D341Med (cell line): ENCODE measurements around the gene COMMD3.

Source experiments
- DNase-seq: peaks from one replicate; pipeline ENCODE4 v3.0.0; 2012; ENCODE audit warnings: low spot score

The COMMD3 gene

GRCh38 chr10:22319980-22320558, 3.9 kb downstream of the COMMD3 start:
- DNase-seq: no peak

- DNase-seq: peak; percentile 92
These were observed 4.5 kb downstream of the COMMD3 start, which contains the start of gene BMI1 for GRCh38 chr10:22320591-22321155. BMI1 (plus strand) TSS chr10:22321099; CDS start chr10:22326450, 5,351 bp downstream.

GRCh38 chr10:22321156-22321923, 5.2 kb downstream of the COMMD3 start:
- peak; percentile 79 for DNase-seq

- DNase-seq: no peak
These were observed 5.9 kb downstream of the COMMD3 start for GRCh38 chr10:22321924-22322640.

- DNase-seq: no peak
These were observed 6.5 kb downstream of the COMMD3 start for GRCh38 chr10:22322641-22323160.

- no peak for DNase-seq
These were observed 7.5 kb downstream of the COMMD3 start for GRCh38 chr10:22323538-22324305.

- DNase-seq: no peak
These were observed 8.2 kb downstream of the COMMD3 start for GRCh38 chr10:22324413-22324812.

GRCh38 chr10:22324893-22325271, 8.7 kb downstream of the COMMD3 start:
- DNase-seq: no peak

GRCh38 chr10:22325272-22326144, 9.3 kb downstream of the COMMD3 start:
- peak; percentile 77 for DNase-seq

GRCh38 chr10:22326145-22326702, 10.0 kb downstream of the COMMD3 start:
- DNase-seq: no peak

- DNase-seq: no peak
These were observed 13.0 kb downstream of the COMMD3 start for GRCh38 chr10:22329150-22329549.

GRCh38 chr10:22332116-22332692, 16.0 kb downstream of the COMMD3 start:
- DNase-seq: no peak

- no peak for DNase-seq
These were observed 17.2 kb downstream of the COMMD3 start for GRCh38 chr10:22333167-22333974.

GRCh38 chr10:22333975-22334282, 17.7 kb downstream of the COMMD3 start:
- peak; percentile 19 for DNase-seq

- peak; percentile 29 for DNase-seq
These were observed 18.4 kb downstream of the COMMD3 start for GRCh38 chr10:22334414-22335172.

GRCh38 chr10:22335173-22335933, 19.2 kb downstream of the COMMD3 start:
- peak; percentile 34 for DNase-seq

- DNase-seq: no peak
These were observed 22.2 kb downstream of the COMMD3 start for GRCh38 chr10:22338185-22338900.
